NB4 (cell line): ENCODE measurements around the gene FARP1.

Experiments
- POLR2A ChIP-seq: IDR thresholded peaks from 2 replicates; pipeline ENCODE4 v1.6.1; 2011; ENCODE audit warnings: mild to moderate bottlenecking; ENCODE audit not compliant: insufficient read length; ENCODE audit errors: extremely low read depth
- TF ChIP-seq, protein P1 (sequence below): IDR thresholded peaks from one replicate; pipeline ENCODE4 v1.5.1; 2012; ENCODE audit warnings: low read depth, low read length

DNA sequence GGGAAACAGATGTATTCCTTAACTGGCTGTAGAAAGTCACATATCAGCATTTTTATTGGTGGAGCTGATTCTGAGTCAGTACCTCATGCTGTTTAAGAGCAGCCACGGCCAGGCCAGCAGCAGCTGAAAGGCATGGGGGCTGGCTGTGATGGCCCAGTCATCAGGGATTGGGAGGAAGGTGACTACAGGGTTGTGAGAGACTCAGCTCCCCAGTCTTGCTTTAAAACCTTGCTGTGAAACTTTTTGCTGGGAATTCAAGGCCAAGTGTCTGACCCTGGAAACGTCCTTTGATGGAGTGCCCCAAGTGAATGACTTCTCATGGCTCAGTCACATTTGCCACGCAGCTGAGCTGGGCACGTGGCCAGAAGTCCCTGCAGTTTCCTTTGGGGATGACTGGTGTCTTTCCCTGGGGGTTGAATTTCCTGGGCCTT is 73.3 kb downstream of the FARP1 start:
- TF ChIP-seq, protein P1, sequence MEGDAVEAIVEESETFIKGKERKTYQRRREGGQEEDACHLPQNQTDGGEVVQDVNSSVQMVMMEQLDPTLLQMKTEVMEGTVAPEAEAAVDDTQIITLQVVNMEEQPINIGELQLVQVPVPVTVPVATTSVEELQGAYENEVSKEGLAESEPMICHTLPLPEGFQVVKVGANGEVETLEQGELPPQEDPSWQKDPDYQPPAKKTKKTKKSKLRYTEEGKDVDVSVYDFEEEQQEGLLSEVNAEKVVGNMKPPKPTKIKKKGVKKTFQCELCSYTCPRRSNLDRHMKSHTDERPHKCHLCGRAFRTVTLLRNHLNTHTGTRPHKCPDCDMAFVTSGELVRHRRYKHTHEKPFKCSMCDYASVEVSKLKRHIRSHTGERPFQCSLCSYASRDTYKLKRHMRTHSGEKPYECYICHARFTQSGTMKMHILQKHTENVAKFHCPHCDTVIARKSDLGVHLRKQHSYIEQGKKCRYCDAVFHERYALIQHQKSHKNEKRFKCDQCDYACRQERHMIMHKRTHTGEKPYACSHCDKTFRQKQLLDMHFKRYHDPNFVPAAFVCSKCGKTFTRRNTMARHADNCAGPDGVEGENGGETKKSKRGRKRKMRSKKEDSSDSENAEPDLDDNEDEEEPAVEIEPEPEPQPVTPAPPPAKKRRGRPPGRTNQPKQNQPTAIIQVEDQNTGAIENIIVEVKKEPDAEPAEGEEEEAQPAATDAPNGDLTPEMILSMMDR, result no peak
- no peak for TF ChIP-seq POLR2A
